Mammary epithelial cell (primary cell): ENCODE results near the gene RGS21.

Experiments
- EZH2 ChIP-seq: IDR thresholded peaks from 2 replicates; pipeline ENCODE4 v1.6.1; 2012; ENCODE audit warnings: low read length, inconsistent platforms, borderline replicate concordance
- TF ChIP-seq, protein P1 (sequence below), 2 donors: IDR thresholded peaks in 1 of 2; conservative IDR thresholded peaks in 1 of 2; 2 replicates each; pipeline ENCODE4 v1.5.1; 2011 to 2012; ENCODE audit warnings: inconsistent platforms in 2 of 2, low read length in 2 of 2, mild to moderate bottlenecking in 2 of 2, control low read depth in 1 of 2, low read depth in 1 of 2; ENCODE audit not compliant: insufficient read depth in 1 of 2; ENCODE audit errors: extremely low read depth in 1 of 2

DNA sequence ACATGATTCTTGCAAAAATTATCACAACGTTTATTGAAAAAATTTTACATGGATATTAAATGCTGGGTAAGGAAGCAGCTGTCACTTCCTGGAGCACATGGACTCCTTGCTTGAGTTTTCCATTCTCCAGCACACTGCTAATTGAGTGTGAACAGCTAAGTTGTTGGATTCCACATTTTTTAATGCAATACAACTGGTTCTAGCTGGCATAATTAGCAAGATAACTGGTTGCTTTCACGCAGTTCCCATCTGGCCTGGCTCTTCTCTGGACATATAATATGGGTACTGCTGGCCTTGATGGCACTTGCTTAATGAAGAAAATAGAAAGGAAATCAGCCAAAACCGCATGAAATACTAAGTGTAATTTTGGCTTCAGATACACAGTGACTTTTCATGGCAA lies 26.6 kb downstream of the RGS21 start:
- TF ChIP-seq, protein P1, sequence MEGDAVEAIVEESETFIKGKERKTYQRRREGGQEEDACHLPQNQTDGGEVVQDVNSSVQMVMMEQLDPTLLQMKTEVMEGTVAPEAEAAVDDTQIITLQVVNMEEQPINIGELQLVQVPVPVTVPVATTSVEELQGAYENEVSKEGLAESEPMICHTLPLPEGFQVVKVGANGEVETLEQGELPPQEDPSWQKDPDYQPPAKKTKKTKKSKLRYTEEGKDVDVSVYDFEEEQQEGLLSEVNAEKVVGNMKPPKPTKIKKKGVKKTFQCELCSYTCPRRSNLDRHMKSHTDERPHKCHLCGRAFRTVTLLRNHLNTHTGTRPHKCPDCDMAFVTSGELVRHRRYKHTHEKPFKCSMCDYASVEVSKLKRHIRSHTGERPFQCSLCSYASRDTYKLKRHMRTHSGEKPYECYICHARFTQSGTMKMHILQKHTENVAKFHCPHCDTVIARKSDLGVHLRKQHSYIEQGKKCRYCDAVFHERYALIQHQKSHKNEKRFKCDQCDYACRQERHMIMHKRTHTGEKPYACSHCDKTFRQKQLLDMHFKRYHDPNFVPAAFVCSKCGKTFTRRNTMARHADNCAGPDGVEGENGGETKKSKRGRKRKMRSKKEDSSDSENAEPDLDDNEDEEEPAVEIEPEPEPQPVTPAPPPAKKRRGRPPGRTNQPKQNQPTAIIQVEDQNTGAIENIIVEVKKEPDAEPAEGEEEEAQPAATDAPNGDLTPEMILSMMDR (conservative IDR thresholded peaks at IDR 0.05 in 1 of 2, IDR thresholded peaks at IDR 0.05 in 1 of 2; ENCODE audit: extremely low read depth in 1 of 2, insufficient read depth in 1 of 2, low read depth in 1 of 2, low read length in 2 of 2) = no peak
- no peak for TF ChIP-seq EZH2
